ENCODE measurements around the gene NUDT17. TPM values are rescaled to one million over a fixed set of nuclear protein-coding genes. Genes with fewer than 3 reads are reported as not detected.

NUDT17 gene
- total and polyA plus RNA-seq, 8 donors, result 2.7 to 12.7 (median 10.0) TPM

- Histone ChIP-seq H3K36me3 (peaks cover 0 to 36% of the 10 kb centered on the region in 2 donors), H3K4me3 (peak overlapping the region; percentile 84 to 85), H3K4me1 (peaks cover 3 to 21% of the 10 kb centered on the region in 2 donors), H3K9me3 (no peaks in the 10 kb centered on the region), H3K27ac (peak overlapping the region; percentile 87 to 88), H3K27me3 (no peaks in the 10 kb centered on the region)
- DNase-seq (peak in 2 of 4 donors; percentile 64 to 88), ATAC-seq (peak; percentile 37)
- intact Hi-C loops (cut with DNase I), result no loop called here
- TF ChIP-seq CTCF (IDR thresholded peaks at IDR 0.05), result no peak
Measured at GRCh38 chr1:145858238-145858900, 12.9 kb downstream of the NUDT17 start.

GRCh38 chr1:145858901-145859490 lies 13.6 kb downstream of the NUDT17 start, which contains the start of gene PIAS3:
PIAS3 (minus strand) TSS chr1:145859081; CDS start chr1:145858990, 91 bp downstream.
- Histone ChIP-seq H3K4me3 (peak within 1 kb of the TSS; percentile 84 to 85), H3K27me3 (no peaks in the 10 kb centered on the region), H3K4me1 (peaks cover 3 to 21% of the 10 kb centered on the region in 2 donors), H3K27ac (peak within 1 kb of the TSS; percentile 87 to 88), H3K9me3 (no peaks in the 10 kb centered on the region), H3K36me3 (peaks cover 0 to 29% of the 10 kb centered on the region in 2 donors)
- DNase-seq, result peak; percentile 95 to 99 (median 96)
- no peak for TF ChIP-seq CTCF (IDR thresholded peaks at IDR 0.05)
- ATAC-seq, result peak; percentile 97
- intact Hi-C loops (cut with DNase I), result no loop called here

- ATAC-seq (peak; percentile 88), DNase-seq (peak; percentile 89 to 97 (median 93))
- Histone ChIP-seq H3K36me3 (peaks cover 0 to 24% of the 10 kb centered on the region in 2 donors), H3K9me3 (no peaks in the 10 kb centered on the region), H3K27me3 (no peaks in the 10 kb centered on the region), H3K27ac (peak overlapping the region; percentile 87 to 88), H3K4me3 (peak overlapping the region; percentile 84 to 85), H3K4me1 (peaks cover 3 to 21% of the 10 kb centered on the region in 2 donors)
- TF ChIP-seq CTCF (IDR thresholded peaks at IDR 0.05), result peak in 1 of 2 donors; percentile 11
- intact Hi-C loops (cut with DNase I), result no loop called here
Measured at GRCh38 chr1:145859491-145860023, 14.1 kb downstream of the NUDT17 start.

- Histone ChIP-seq H3K4me3 (no peak overlapping the region), H3K27ac (no peak overlapping the region), H3K4me1 (peaks cover 3 to 7% of the 10 kb centered on the region in 2 donors), H3K27me3 (no peaks in the 10 kb centered on the region), H3K36me3 (no peaks in the 10 kb centered on the region), H3K9me3 (no peaks in the 10 kb centered on the region)
- DNase-seq (no peak), ATAC-seq (no peak)
- TF ChIP-seq CTCF (IDR thresholded peaks at IDR 0.05), result no peak
- intact Hi-C loops (cut with DNase I), result no loop called here
Measured at GRCh38 chr1:145863282-145864018, 18.0 kb downstream of the NUDT17 start.

Data from left lung (tissue), 10 donors.